ENCODE results near the gene FAM114A1. TPM values are rescaled to one million over a fixed set of nuclear protein-coding genes. Genes with fewer than 3 reads are reported as not detected.

The FAM114A1 gene
- total RNA-seq, 2 experiments from 2014 or later = not detected

- DNase-seq (no peak), ATAC-seq (ENCODE audit: poor library complexity) (no peak)
- intact Hi-C loops (cut with DNase I, micrococcal nuclease) = no loop called here
- no peaks in the 10 kb centered on the region for H3K27me3 ChIP-seq (ENCODE audit: control insufficient read depth in 1 of 2, insufficient read depth in 2 of 2, low read length in 2 of 2)
- TF ChIP-seq CTCF (IDR thresholded peaks at IDR 0.05) = no peak
- H3K27ac Mint-ChIP-seq = no peak overlapping the region
- H3K9me3 ChIP-seq (ENCODE audit: control insufficient read depth in 1 of 2, insufficient read depth in 1 of 2, low read length in 2 of 2) = no peaks in the 10 kb centered on the region
- no peak overlapping the region for H3K27ac ChIP-seq (ENCODE audit: low read depth in 1 of 2, low read length in 2 of 2)
- no peak overlapping the region for H3K4me3 Mint-ChIP-seq
- CTCF ChIA-PET = interaction anchor here (1.4 kb wide), 1 partner anchor 26 kb away, joined by 4 read pairs; no protein-coding TSS in a partner anchor
- POLR2A ChIA-PET = no interaction called here
- H3K36me3 ChIP-seq (ENCODE audit: insufficient read depth, low read length) = no peaks in the 10 kb centered on the region
- no peaks in the 10 kb centered on the region for H3K4me1 ChIP-seq (ENCODE audit: insufficient read depth, low read length)
- H3K4me3 ChIP-seq (ENCODE audit: low read length) = no peak overlapping the region
- H3K9me3 Mint-ChIP-seq = no peaks in the 10 kb centered on the region
- H3K4me1 Mint-ChIP-seq (ENCODE audit: low read depth) = no peaks in the 10 kb centered on the region
- no peaks in the 10 kb centered on the region for H3K27me3 Mint-ChIP-seq
- no peaks in the 10 kb centered on the region for H3K36me3 Mint-ChIP-seq (ENCODE audit: low read depth)
Measured at GRCh38 chr4:38928568-38928967, 61.0 kb downstream of the FAM114A1 start.

- no peak for TF ChIP-seq CTCF (IDR thresholded peaks at IDR 0.05)
- Mint-ChIP-seq H3K9me3 (no peaks in the 10 kb centered on the region), H3K27me3 (no peaks in the 10 kb centered on the region), H3K27ac (no peak overlapping the region), H3K4me1 (ENCODE audit: low read depth) (no peaks in the 10 kb centered on the region), H3K36me3 (ENCODE audit: low read depth) (no peaks in the 10 kb centered on the region), H3K4me3 (no peak overlapping the region)
- ChIA-PET CTCF (interaction anchor here (1.4 kb wide), 1 partner anchor 26 kb away, joined by 4 read pairs; no protein-coding TSS in a partner anchor), POLR2A (no interaction called here)
- intact Hi-C loops (cut with DNase I, micrococcal nuclease) = no loop called here
- no peaks in the 10 kb centered on the region for H3K27me3 ChIP-seq (ENCODE audit: control insufficient read depth in 1 of 2, insufficient read depth in 2 of 2, low read length in 2 of 2)
- ATAC-seq (ENCODE audit: poor library complexity) = no peak
- H3K9me3 ChIP-seq (ENCODE audit: control insufficient read depth in 1 of 2, insufficient read depth in 1 of 2, low read length in 2 of 2) = no peaks in the 10 kb centered on the region
- H3K4me3 ChIP-seq (ENCODE audit: low read length) = no peak overlapping the region
- DNase-seq = no peak
- no peaks in the 10 kb centered on the region for H3K36me3 ChIP-seq (ENCODE audit: insufficient read depth, low read length)
- H3K4me1 ChIP-seq (ENCODE audit: insufficient read depth, low read length) = no peaks in the 10 kb centered on the region
- no peak overlapping the region for H3K27ac ChIP-seq (ENCODE audit: low read depth in 1 of 2, low read length in 2 of 2)
Measured at GRCh38 chr4:38928974-38929373, 61.4 kb downstream of the FAM114A1 start.

- POLR2A ChIA-PET = no interaction called here
- CTCF ChIA-PET = no interaction called here
- DNase-seq (no peak), ATAC-seq (ENCODE audit: poor library complexity) (no peak)
- Mint-ChIP-seq H3K4me3 (no peak overlapping the region), H3K4me1 (ENCODE audit: low read depth) (no peaks in the 10 kb centered on the region), H3K27ac (no peak overlapping the region), H3K27me3 (no peaks in the 10 kb centered on the region), H3K36me3 (ENCODE audit: low read depth) (no peaks in the 10 kb centered on the region), H3K9me3 (no peaks in the 10 kb centered on the region)
- no peaks in the 10 kb centered on the region for H3K27me3 ChIP-seq (ENCODE audit: control insufficient read depth in 1 of 2, insufficient read depth in 2 of 2, low read length in 2 of 2)
- no peak overlapping the region for H3K27ac ChIP-seq (ENCODE audit: low read depth in 1 of 2, low read length in 2 of 2)
- no peak overlapping the region for H3K4me3 ChIP-seq (ENCODE audit: low read length)
- H3K4me1 ChIP-seq (ENCODE audit: insufficient read depth, low read length) = no peaks in the 10 kb centered on the region
- intact Hi-C loops (cut with DNase I, micrococcal nuclease) = no loop called here
- no peaks in the 10 kb centered on the region for H3K9me3 ChIP-seq (ENCODE audit: control insufficient read depth in 1 of 2, insufficient read depth in 1 of 2, low read length in 2 of 2)
- H3K36me3 ChIP-seq (ENCODE audit: insufficient read depth, low read length) = no peaks in the 10 kb centered on the region
- TF ChIP-seq CTCF (IDR thresholded peaks at IDR 0.05) = no peak
Measured at GRCh38 chr4:38930204-38930603, 62.6 kb downstream of the FAM114A1 start.

Data from CD4-positive, alpha-beta T cell (primary cell).